K562 (cell line): ENCODE measurements around the gene POLD4. TPM values are rescaled to one million over a fixed set of nuclear protein-coding genes. Genes with fewer than 3 reads are reported as not detected.

Experiments used
- ATAC-seq: fragments of 200-7000 bp; cut with Tn5 transposase; 3 replicates; pipeline ENCODE4 v1.9.1; 2020; ENCODE audit warnings: moderate library complexity
- BruUV-seq: library from RNA; stranded (reverse); fragments of 400-500 nt; replicated peaks from 2 replicates; lab custom pipeline; 2021; lab: Mats Ljungman, UMichigan
- CTCF ChIA-PET: fragments of 300-600 bp; formaldehyde crosslinking; extraction: SDS; loops from one replicate; lab custom pipeline; 2021; ENCODE audit warnings: low intra/inter-chr PET ratio; lab: Yijun Ruan, JAX
- POLR2A ChIA-PET: fragments of 300-600, 350-650 bp; sonication (Branson Sonifier 250); formaldehyde crosslinking; extraction: SDS; loops from one replicate; lab custom pipeline; 2021; ENCODE audit warnings: antibody characterized with exemption, inconsistent platforms; lab: Yijun Ruan, JAX
- DNase-seq, 4 experiments: peaks; one replicate each; pipeline versions ENCODE4 v3.0.0 to v3.0.0-alpha.2; 2011 to 2018; ENCODE audit warnings: low spot score in 3 of 4, mixed read lengths in 3 of 4; ENCODE audit errors: extremely low read depth in 1 of 4
- FAIRE-seq: peaks from 2 replicates; lab custom pipeline; 2011; peaks lifted over from hg19 to GRCh38; lab: Jason Lieb, UNC
- H2AFZ ChIP-seq: 2 replicates; pipeline ENCODE4 v1.6.0; 2011; ENCODE audit warnings: low read depth, low read length, control low read depth, inconsistent platforms
- H3K27ac ChIP-seq: fragments of 200-600 bp; 3 replicates; pipeline ENCODE4 v1.8.0; 2011; ENCODE audit warnings: low read depth, mild to moderate bottlenecking, control low read depth, inconsistent platforms, low read length, moderate library complexity, mixed read lengths; ENCODE audit errors: extremely low read depth
- H3K27me3 ChIP-seq, 2 experiments: fragments of 300-600 bp in 1 of 2; 2 replicates in 1 of 2; 3 replicates in 1 of 2; pipeline versions ENCODE4 v1.6.0 to v1.8.0; 2011; ENCODE audit warnings: inconsistent platforms in 2 of 2, low read length in 2 of 2, mild to moderate bottlenecking in 1 of 2, mixed read lengths in 1 of 2, moderate library complexity in 1 of 2; ENCODE audit not compliant: control insufficient read depth in 2 of 2, insufficient read depth in 2 of 2
- H3K36me3 ChIP-seq: fragments of 300-600 bp; 3 replicates; pipeline ENCODE4 v1.8.0; 2011; ENCODE audit warnings: mild to moderate bottlenecking, low read length, inconsistent platforms; ENCODE audit not compliant: control insufficient read depth, insufficient read depth
- H3K4me1 ChIP-seq, 2 experiments: fragments of 200-600 bp in 1 of 2; replicated peaks in 1 of 2; 2 replicates in 1 of 2; 3 replicates in 1 of 2; pipeline versions ENCODE4 v1.5.1 to v1.8.0; 2011; ENCODE audit warnings: inconsistent platforms in 2 of 2, low read length in 2 of 2, mild to moderate bottlenecking in 1 of 2, mixed read lengths in 1 of 2, moderate library complexity in 1 of 2; ENCODE audit not compliant: control insufficient read depth in 2 of 2, insufficient read depth in 2 of 2
- H3K4me2 ChIP-seq: 2 replicates; pipeline ENCODE4 v1.6.1; 2011; ENCODE audit warnings: low read length, control low read depth, inconsistent platforms, mixed read lengths; ENCODE audit not compliant: insufficient read depth
- H3K4me3 ChIP-seq: fragments of 200-600 bp; sonication (generic), shearing (Covaris generic); 2 replicates; pipeline ENCODE4 v1.5.1; 2016; ENCODE audit warnings: control low read depth, inconsistent platforms
- H3K79me2 ChIP-seq: fragments of 200-600 bp; 3 replicates; pipeline ENCODE4 v1.8.0; 2011; ENCODE audit warnings: low read length, inconsistent platforms; ENCODE audit not compliant: control insufficient read depth, insufficient read depth
- H3K9ac ChIP-seq, 2 experiments: 2 replicates each; pipeline versions ENCODE4 v1.6.0 to v1.6.1; 2011; ENCODE audit warnings: low read depth in 2 of 2, low read length in 2 of 2, control low read depth in 1 of 2, inconsistent platforms in 1 of 2, mild to moderate bottlenecking in 1 of 2, mixed read lengths in 1 of 2; ENCODE audit not compliant: insufficient read depth in 1 of 2
- H3K9me1 ChIP-seq: one replicate; pipeline ENCODE4 v1.6.0; 2011; ENCODE audit warnings: inconsistent platforms, mild to moderate bottlenecking, low read length, moderate library complexity; ENCODE audit not compliant: control insufficient read depth, insufficient read depth
- H3K9me3 ChIP-seq: replicated peaks from 2 replicates; pipeline ENCODE4 v1.5.1; 2011; ENCODE audit warnings: low read depth, low read length, inconsistent platforms; ENCODE audit not compliant: control insufficient read depth, insufficient read depth
- H4K20me1 ChIP-seq: replicated peaks from 2 replicates; pipeline ENCODE4 v1.6.1; 2011; ENCODE audit warnings: low read length, inconsistent platforms, mixed read lengths; ENCODE audit not compliant: control insufficient read depth, insufficient read depth
- ELF2 ChIP-seq: fragments of 250-450 bp; sonication (Bioruptor Pico); IDR thresholded peaks from 2 replicates; pipeline ENCODE4 v1.5.0; 2021; ENCODE audit warnings: mild to moderate bottlenecking
- ZKSCAN8 ChIP-seq: fragments of 200-800 bp; sonication (Bioruptor generic); IDR thresholded peaks from 2 replicates; pipeline ENCODE4 v1.6.1; 2016; ENCODE audit warnings: missing genetic modification characterization, missing compliant biosample characterization
- WGBS: fragments of 100-300 bp; shearing (Covaris generic); methylation state at CpG from one replicate; pipeline ENCODE4 v1.1.6; 2016; ENCODE audit warnings: low coverage, mixed read lengths; ENCODE audit not compliant: insufficient coverage; ENCODE audit errors: missing lambda C conversion rate; 5-methylcytosine and 5-hydroxymethylcytosine counted together
- in situ Hi-C: fragments of 300-500 bp; cut with MboI; formaldehyde crosslinking; loops from 4 replicates; pipeline ENCODE4 v1.15.0; 2018; ENCODE audit warnings: inconsistent platforms, mixed read lengths
- intact Hi-C: fragments of 100-400 bp; cut with micrococcal nuclease; formaldehyde crosslinking; loops from 2 replicates; pipeline ENCODE4 v1.14.2; 2022
- polyA plus RNA-seq, 8 experiments: library from polyadenylated mRNA; depleted of rRNA in 4 of 8; stranded (reverse) in 5 of 8; unstranded in 3 of 8; fragments of >200 nt; fragmentation: Nextera tagmentation in 2 of 8; fragmentation: Illumina TruSeq in 1 of 8; extraction: Ambion mirVana in 2 of 8; extraction: Trizol in 1 of 8; gene quantifications; 2 replicates each; pipeline versions ENCODE4 v1.2.1 to v1.2.3, GENCODE V29; 2011 to 2014; ENCODE audit warnings: inconsistent platforms in 1 of 8, missing spikeins in 1 of 8
- total RNA-seq, 7 experiments: library from RNA; depleted of rRNA in 6 of 7; stranded (reverse); fragments of >200 nt in 6 of 7; fragmentation: Illumina TruSeq in 2 of 7; extraction: Trizol in 2 of 7; gene quantifications; 2 replicates each; pipeline versions ENCODE4 v1.2.1 to v1.2.3, GENCODE V29; 2011 to 2021; ENCODE audit warnings: low replicate concordance in 1 of 7
- TF ChIP-seq, protein P1 (sequence below), 2 experiments: IDR thresholded peaks; 2 replicates each; pipeline ENCODE4 v1.6.1; 2011; ENCODE audit warnings: borderline replicate concordance in 1 of 2, control low read depth in 1 of 2, low read depth in 1 of 2, low read length in 1 of 2, mild to moderate bottlenecking in 1 of 2, mixed read lengths in 1 of 2, moderate library complexity in 1 of 2; ENCODE audit not compliant: insufficient read depth in 1 of 2, insufficient read length in 1 of 2, poor library complexity in 1 of 2, severe bottlenecking in 1 of 2; ENCODE audit errors: extremely low read depth in 1 of 2
- TF ChIP-seq, protein P2 (sequence below), 2 experiments: fragments of 450-650 bp; formaldehyde crosslinking in 1 of 2; IDR thresholded peaks; 2 replicates each; pipeline versions ENCODE4 v1.4.0 to v1.6.1; 2014 to 2020; ENCODE audit warnings: mild to moderate bottlenecking in 2 of 2, borderline replicate concordance in 1 of 2, low read depth in 1 of 2

POLD4 gene
- total and polyA plus RNA-seq, 9 of the 15 experiments (the other 6 are each of a cell fraction or from before 2014, with no cell fraction given) = 5.8 to 64.5 (median 18.3) TPM

DNA sequence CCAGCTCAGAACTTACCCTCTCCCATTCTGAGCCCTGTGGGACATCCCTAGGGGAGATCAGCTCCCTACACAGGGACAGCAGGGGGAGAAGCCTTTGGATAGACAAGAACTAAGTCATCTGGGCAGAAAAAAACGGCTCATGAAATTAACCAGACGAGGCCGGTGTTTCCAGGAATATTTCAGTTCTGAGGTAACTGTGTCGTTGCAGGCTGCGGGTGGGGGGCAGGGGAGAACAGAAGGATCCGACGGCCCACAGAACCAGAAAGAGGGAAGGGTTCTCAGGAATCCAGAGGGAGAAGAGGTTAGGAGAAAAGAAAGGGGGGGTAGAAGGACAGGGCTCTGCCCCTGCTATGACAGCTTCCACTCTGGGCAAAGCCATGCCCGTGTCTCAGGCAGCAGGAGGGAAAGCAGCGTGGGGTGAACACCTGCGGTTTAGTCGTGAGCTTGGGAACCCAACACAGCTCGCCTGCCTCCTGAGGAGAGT, 16.5 kb upstream of the POLD4 start:
- BruUV-seq = no TSS peak
- Histone ChIP-seq H3K9ac (peak overlapping the region in 1 of 2 experiments; percentile 86; a peak in 2 of 4 replicates), H3K27ac (no peak overlapping the region), H3K27me3 (no peaks in the 10 kb centered on the region), H3K4me2 (no peak overlapping the region; the same call in 1 of the 2 replicates), H3K9me3 (no peaks in the 10 kb centered on the region), H3K36me3 (no peaks in the 10 kb centered on the region), H3K9me1 (no peaks in the 10 kb centered on the region), H3K4me1 (peaks cover 39 to 75% of the 10 kb centered on the region in 2 experiments), H4K20me1 (no peaks in the 10 kb centered on the region), H3K79me2 (peaks cover 39% of the 10 kb centered on the region; the same call in 2 of the 3 replicates)
- WGBS = 31% methylated on average over 11 of the region's 12 CpGs
- in situ Hi-C loops = no loop called here
- FAIRE-seq (no peak), DNase-seq (no peak)
- ChIA-PET CTCF (no interaction called here), POLR2A (interaction anchor here (0.7 to 3.0 kb wide), 10 partner anchors 8 to 34 kb away, joined by 3 to 10 read pairs (median 4); partner anchors contain the start of gene PPP1CA)
- TF ChIP-seq, protein P1, sequence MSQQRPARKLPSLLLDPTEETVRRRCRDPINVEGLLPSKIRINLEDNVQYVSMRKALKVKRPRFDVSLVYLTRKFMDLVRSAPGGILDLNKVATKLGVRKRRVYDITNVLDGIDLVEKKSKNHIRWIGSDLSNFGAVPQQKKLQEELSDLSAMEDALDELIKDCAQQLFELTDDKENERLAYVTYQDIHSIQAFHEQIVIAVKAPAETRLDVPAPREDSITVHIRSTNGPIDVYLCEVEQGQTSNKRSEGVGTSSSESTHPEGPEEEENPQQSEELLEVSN (IDR thresholded peaks at IDR 0.05; ENCODE audit: borderline replicate concordance in 1 of 2, extremely low read depth in 1 of 2, insufficient read depth in 1 of 2, insufficient read length in 1 of 2, low read depth in 1 of 2, low read length in 1 of 2, poor library complexity in 1 of 2, severe bottlenecking in 1 of 2) = peak in 1 of 2 experiments; percentile 23
- TF ChIP-seq ZKSCAN8 (CRISPR knock-in tag) = no peak
- TF ChIP-seq, protein P2, sequence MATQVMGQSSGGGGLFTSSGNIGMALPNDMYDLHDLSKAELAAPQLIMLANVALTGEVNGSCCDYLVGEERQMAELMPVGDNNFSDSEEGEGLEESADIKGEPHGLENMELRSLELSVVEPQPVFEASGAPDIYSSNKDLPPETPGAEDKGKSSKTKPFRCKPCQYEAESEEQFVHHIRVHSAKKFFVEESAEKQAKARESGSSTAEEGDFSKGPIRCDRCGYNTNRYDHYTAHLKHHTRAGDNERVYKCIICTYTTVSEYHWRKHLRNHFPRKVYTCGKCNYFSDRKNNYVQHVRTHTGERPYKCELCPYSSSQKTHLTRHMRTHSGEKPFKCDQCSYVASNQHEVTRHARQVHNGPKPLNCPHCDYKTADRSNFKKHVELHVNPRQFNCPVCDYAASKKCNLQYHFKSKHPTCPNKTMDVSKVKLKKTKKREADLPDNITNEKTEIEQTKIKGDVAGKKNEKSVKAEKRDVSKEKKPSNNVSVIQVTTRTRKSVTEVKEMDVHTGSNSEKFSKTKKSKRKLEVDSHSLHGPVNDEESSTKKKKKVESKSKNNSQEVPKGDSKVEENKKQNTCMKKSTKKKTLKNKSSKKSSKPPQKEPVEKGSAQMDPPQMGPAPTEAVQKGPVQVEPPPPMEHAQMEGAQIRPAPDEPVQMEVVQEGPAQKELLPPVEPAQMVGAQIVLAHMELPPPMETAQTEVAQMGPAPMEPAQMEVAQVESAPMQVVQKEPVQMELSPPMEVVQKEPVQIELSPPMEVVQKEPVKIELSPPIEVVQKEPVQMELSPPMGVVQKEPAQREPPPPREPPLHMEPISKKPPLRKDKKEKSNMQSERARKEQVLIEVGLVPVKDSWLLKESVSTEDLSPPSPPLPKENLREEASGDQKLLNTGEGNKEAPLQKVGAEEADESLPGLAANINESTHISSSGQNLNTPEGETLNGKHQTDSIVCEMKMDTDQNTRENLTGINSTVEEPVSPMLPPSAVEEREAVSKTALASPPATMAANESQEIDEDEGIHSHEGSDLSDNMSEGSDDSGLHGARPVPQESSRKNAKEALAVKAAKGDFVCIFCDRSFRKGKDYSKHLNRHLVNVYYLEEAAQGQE (IDR thresholded peaks at IDR 0.05; ENCODE audit: borderline replicate concordance) = peak; percentile 43; the same call in 1 of the 2 replicates
- TF ChIP-seq, protein P2 (CRISPR knock-in tag; IDR thresholded peaks at IDR 0.05; ENCODE audit: low read depth) = no peak
- TF ChIP-seq ELF2 (CRISPR knock-in tag) = no peak
- TF ChIP-seq, all 486 proteins: peak for 2
- H3K4me3 ChIP-seq = no peak overlapping the region
- no peak for ATAC-seq
- intact Hi-C loops = no loop called here
- no peak overlapping the region for H2AFZ ChIP-seq
